Measurements from ENCODE around the gene DGAT2L6.
A peak's percentile ranks its signal among the peaks of the same experiment; 100 is the strongest.

Gene DGAT2L6

GRCh38 chrX:70176938-70177533 lies at the start of gene DGAT2L6:
DGAT2L6 (plus strand) TSS chrX:70177483; CDS start chrX:70177583, 100 bp downstream.
- DNase-seq: peak; percentile 45

GRCh38 chrX:70128071-70128470 lies 49.2 kb upstream of the DGAT2L6 start:
- DNase-seq: no peak

GRCh38 chrX:70129816-70130215 lies 47.5 kb upstream of the DGAT2L6 start:
- DNase-seq: no peak

GRCh38 chrX:70132224-70132623 lies 45.1 kb upstream of the DGAT2L6 start:
- peak; percentile 41 for DNase-seq

- DNase-seq: no peak
These were observed 44.4 kb upstream of the DGAT2L6 start for GRCh38 chrX:70132877-70133302.

- peak; percentile 94 for DNase-seq
These were observed 43.8 kb upstream of the DGAT2L6 start, which contains the start of gene IGBP1 for GRCh38 chrX:70133303-70134115. IGBP1 (plus strand) TSS chrX:70133447; CDS start chrX:70133948, 501 bp downstream.

GRCh38 chrX:70134116-70134477 lies 43.2 kb upstream of the DGAT2L6 start:
- DNase-seq: peak; percentile 27

- DNase-seq: no peak
These were observed 38.7 kb upstream of the DGAT2L6 start for GRCh38 chrX:70138622-70139021.

- DNase-seq: no peak
These were observed 37.5 kb upstream of the DGAT2L6 start for GRCh38 chrX:70139736-70140135.

GRCh38 chrX:70141373-70141772 lies 35.9 kb upstream of the DGAT2L6 start:
- DNase-seq: no peak

GRCh38 chrX:70166601-70167590 lies 10.4 kb upstream of the DGAT2L6 start:
- no peak for DNase-seq

- no peak for DNase-seq
These were observed 8.8 kb upstream of the DGAT2L6 start for GRCh38 chrX:70168238-70169188.

GRCh38 chrX:70169281-70169680 lies 8.0 kb upstream of the DGAT2L6 start:
- DNase-seq: no peak

GRCh38 chrX:70171624-70172023 lies 5.7 kb upstream of the DGAT2L6 start:
- no peak for DNase-seq

GRCh38 chrX:70172221-70172620 lies 5.1 kb upstream of the DGAT2L6 start:
- DNase-seq: no peak

- no peak for DNase-seq
These were observed 4.3 kb upstream of the DGAT2L6 start for GRCh38 chrX:70172964-70173363.

GRCh38 chrX:70174754-70175153 lies 2.5 kb upstream of the DGAT2L6 start:
- no peak for DNase-seq

GRCh38 chrX:70175338-70175737 lies 1.9 kb upstream of the DGAT2L6 start:
- DNase-seq: no peak

GRCh38 chrX:70183091-70183490 lies 5.8 kb downstream of the DGAT2L6 start:
- no peak for DNase-seq

- DNase-seq: no peak
These were observed 12.9 kb downstream of the DGAT2L6 start for GRCh38 chrX:70190225-70190624.

- peak; percentile 79 for DNase-seq
These were observed 19.9 kb downstream of the DGAT2L6 start for GRCh38 chrX:70196961-70197720.
